ENCODE measurements around the gene NCOA5. TPM values are rescaled to one million over a fixed set of nuclear protein-coding genes. Genes with fewer than 3 reads are reported as not detected.
A peak's percentile ranks its signal among the peaks of the same experiment; 100 is the strongest.

NCOA5 gene
- 7.0 and 9.1 TPM in 2 replicates for total RNA-seq

DNA sequence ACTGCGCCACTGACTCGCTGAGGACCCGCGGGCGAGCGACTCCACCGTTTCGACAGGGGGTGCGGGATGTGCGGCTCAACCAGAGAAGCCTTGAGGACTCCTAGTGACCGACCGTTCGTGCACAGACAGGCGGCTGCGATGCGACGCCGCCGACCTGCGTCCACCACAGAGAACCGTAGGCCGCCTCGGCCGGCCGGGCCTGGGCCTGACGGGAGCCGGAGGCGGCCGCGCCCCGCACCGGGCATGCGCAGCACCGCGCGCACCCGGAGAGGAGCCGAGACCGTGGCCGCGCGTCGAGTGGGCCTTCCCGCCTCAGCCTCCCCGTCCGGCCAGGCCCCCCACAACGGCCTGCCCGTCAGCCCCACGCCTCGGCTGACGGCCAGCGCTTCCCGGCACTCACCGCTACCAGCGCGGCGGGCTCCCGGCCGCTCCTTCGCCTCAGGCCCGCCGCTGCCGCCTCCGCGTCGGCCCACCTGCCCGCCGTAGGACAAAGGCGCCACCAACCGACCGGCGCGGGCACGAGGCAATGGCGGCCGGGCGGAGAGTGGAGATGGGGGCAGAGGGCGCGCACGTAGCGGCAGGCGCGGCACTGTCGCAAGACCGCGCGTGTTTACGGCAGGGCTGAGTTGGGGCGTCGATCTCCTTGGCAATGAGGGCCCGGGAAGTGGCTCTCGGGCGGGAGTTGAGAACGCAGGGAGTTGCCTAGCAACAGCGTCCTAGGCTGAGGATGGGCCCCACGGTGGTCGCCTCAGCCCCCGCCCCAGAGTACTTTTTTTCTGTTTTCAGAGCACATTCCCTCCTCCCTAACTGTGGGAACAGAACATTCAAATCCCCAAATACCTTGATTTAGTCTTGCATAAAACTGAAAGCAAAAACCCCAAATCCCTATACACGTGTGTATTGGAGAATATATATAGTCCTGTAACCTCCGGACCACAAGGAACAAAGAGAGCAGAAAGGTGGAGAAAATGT, at the start of gene NCOA5:
Gene NCOA5 (minus strand): TSS at position 546 of the 972 bp plus-strand sequence. CDS start 10,538 bp downstream, outside the sequence.
- peak; percentile 97 for DNase-seq (ENCODE audit: low read depth in 2 of 2)

DNA sequence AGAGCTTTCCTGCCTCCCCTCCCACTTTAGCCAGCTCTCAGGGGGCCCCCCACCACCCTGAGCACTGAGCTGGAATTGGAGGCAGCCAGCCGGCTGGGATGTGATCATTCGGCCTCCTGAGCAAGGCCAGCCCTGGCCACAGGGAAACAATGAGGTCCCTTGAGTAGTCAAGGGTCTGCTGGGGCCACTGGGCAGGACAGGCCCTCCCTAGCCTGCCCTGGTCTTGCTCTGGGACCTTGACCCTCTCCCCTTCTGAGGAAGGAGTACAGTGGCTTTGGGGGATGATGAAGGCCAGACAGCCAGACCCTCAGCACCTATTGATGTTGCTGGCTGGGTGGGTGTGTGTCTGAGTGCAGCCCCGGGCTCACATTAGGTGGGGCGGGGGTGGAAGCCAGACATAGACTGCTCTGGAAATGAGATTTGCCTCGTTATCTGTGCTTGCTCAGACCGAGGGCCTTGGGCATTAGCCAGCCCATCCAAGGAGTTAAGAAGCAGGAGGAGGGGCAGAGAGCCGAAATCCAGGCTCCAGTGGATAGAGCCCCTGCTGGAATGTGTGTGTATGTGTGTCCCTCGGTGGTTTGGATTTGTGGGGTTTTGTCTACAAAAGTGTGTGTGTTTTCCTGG, 49.6 kb upstream of the NCOA5 start:
- DNase-seq (ENCODE audit: low read depth in 2 of 2), result no peak

DNA sequence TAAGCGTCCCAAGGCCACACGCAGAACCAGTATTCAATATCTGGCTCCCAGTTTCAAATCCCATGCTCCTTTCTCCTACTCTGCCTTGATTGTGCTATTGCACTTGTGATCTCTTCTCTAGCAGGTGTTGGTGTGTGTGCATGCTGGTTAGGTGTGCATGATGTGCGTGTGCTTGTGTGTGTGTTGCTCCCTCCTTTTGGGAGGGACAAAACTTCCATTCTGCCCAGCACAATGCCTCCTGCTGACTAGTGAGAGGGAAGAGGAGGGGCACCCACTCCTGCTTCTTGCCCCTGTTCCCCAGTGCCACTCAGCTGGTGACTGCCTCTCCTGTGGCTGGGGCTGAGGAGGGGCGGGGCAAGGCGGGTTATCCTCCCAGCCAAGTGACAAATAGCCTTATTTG, 48.1 kb upstream of the NCOA5 start:
- no peak for DNase-seq (ENCODE audit: low read depth in 2 of 2)

DNA sequence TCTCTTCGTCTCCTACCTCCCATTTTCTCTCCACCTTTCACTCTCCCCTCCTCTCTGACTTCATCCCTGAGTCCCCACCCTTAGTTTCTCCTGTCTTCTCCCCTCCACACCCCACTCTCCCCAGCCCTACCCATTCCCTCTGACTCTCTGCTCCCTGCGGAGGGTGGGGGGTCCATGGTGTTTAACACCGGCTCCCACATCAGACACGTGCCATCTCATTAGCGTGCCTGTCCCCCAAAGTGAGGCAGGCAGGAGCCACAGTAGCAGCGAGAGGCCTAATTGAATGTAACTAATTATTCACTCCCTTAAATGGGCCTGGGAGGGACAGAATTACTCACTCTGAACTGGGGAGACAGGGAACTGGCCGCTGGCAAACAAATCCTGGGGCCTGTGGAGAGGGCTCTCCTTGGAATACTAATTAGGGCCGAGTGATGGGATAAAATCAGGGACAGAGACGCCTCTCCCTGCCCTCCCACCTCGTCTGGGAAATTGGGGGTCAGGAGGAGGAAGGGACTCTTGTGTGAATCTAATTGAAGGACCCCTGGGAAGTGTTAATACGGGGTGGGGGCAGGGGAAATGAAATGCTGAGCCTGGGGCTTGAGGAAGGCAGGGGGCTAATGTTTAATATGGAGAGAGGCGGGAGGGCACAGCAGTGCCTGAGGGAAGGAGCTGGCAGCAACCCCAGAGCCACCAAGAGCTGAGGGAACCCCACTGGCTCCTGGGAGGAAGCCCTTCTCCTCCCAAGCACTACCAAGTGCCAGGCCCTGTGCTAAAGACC, 46.3 kb upstream of the NCOA5 start:
- DNase-seq (ENCODE audit: low read depth in 2 of 2), result no peak

DNA sequence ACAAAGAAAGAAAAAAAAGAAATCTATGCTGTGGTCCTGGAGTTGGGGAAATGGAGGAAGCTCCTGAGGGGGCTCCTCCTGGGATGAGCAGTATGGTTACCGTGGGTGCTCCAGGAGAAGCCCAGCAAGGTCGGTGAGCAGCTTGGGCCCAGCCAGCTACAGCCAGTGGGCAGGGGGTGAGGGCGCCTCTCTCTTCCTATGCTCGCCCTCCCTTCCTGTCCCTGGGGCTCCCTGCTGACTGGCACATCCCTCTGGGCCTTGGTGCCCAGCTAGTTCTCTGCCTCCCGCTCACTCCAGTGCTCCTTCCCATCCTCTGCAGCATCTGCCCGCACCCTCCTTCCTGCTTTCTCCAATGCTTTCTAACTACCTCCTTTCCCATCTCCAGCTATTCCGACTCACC, 45.0 kb upstream of the NCOA5 start:
- DNase-seq (ENCODE audit: low read depth in 2 of 2), result no peak

DNA sequence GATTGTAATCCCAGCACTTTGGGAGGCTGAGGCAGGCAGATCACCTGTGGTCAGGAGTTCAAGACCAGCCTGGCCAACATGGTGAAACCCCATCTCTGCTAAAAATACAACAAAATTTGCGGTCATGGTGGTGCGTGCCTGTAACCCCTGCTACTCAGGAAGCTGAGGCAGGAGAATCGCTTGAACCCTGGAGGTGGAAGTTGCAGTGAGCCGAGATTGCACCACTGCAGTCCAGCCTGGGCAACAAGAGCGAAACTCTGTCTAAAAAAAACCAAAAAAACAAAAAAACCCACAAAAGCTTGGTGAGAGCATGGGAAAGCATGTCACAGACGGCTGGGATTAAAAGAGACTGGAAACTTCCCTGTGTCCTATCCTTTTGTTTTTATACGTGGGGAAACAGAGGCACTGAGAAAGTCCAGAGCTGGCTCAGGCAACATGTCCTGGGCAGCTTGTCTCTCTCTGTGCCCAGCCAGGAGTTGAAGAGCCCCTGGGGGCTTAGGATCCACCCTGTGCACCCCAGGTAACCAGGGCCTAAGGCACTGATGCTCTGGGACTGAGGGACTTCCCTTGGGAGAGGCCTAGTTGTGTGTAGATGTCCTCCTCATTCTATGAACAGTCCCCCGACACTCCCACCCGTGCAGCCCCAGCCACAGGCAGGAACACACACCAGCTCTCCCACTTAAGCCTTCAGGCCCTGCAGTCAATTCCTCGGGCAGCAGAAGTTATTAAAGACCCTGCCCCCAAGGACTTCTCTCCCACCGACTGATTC, 44.3 kb upstream of the NCOA5 start:
- no peak for DNase-seq (ENCODE audit: low read depth in 2 of 2)

DNA sequence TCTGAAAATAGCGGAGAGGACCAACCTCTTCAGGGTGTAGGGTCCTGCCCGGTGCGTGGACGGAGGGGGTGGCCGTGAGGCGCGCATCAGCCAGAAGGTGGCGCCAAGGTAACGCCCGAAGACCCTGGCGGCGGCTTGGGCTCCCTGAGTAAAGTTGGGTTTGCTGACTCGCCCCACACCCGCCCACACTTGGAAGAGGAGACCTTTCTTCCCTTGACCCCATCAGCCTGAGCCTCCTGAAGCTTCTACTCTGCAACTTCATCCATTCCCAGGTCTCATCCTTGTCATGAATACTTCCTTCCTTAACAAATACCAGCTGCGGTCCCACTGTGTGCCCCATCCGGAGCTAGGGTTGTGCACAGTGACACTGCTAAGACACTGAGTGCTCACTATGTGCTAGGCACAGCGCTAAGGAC, 43.0 kb upstream of the NCOA5 start:
- DNase-seq (ENCODE audit: low read depth in 2 of 2), result peak; percentile 66 to 67

DNA sequence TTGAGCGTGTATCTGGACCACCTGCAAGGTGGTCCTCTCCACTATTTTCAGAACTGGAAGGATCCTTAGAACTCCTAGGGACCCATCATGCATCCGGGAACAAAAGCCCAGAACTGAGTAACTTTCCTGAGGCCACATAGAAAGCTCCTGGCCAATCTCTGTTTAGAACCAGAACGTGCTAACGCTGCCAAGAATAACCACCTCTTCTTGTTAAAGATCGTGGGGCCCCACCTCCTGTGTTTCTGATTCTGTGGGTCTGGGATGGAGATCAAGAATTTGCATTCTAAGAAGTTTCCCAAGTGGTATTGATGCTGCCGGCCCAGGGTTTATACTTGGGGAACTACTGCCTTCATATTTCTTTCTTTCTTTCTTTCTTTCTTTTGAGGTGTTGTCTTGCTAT, 41.6 kb upstream of the NCOA5 start:
- no peak for DNase-seq (ENCODE audit: low read depth in 2 of 2)

DNA sequence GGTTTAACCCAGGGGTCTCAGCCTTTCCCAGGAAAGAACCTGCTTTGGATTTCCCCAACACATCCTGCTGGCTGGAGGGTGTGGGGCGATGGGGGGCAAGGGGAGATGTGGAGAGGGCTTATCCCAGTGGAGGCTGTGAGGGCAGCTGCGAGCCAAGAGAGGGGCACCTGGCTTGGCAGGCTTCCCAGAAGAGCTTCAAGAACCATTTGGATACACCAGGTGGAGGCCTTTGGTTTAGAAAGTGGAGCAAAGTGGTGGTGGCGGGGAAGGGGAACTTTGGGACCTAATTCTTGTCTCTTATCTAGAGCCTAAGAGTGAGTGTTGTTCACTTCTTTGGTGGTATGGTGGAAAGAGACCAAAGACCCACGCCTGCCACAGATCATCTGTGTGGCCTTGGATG, 40.8 kb upstream of the NCOA5 start:
- no peak for DNase-seq (ENCODE audit: low read depth in 2 of 2)

DNA sequence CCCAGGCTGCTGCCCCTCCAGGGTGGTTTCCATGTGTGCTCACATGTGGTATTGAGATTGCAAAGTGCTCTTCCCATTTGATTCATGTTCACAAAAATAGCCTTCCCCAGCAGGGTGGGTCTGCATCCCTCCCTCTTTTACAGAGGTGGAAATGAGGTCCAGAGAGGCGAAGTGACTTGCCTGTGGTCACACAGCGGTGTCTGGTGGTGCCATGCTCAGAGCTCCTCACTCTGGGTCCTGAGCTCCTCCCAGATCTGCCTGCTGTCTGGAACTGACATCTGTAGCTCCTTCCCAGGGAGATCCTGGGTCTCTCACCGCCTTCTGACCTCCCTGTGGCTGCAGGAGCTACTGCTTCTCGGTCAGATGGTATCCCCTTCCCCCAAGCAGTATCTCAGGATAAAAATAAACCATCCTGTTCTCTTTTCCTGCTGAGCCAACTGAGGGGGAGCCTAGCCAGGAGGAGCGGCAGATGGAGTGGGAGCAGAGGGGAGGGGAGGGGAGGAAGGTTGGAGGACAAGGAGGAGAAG, 40.3 kb upstream of the NCOA5 start:
- no peak for DNase-seq (ENCODE audit: low read depth in 2 of 2)

DNA sequence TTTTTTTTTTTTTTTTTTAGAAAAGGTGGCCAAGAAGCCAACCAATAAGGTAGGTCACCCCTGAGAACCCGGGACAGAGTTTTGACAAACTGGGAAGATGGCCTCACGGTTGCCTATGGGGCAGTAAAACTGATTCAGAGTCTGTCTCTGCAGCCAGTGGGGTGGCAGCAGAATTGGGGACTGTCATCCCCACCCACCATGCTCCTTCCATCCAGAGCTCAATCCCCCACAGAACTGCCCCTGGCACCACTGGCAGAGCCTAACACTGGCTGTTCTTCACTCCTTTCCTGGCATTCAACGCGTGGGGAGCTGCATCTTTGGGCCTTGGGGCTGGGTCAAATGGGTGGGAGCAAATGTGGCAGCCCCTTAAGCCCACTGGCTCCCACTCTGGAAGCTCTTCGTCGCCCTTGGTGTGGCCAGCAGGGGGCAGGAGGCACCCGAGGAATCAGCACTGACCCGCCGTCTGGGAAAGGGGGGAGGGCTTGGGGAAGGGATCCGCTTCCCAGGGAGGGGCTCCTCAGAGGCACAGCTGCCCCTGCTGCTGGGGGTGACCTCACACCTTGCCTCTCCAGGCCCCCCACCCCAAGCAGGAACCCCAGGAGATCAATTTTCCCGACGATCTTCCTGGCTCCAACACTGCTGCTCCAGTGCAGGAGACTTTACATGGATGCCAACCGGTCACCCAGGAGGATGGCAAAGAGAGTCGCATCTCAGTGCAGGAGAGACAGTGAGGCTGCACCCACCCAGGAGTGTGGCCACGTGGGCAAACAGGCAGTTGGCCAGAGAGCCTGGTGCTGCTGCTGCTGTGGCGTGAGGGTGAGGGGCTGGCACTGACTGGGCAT, 38.8 kb upstream of the NCOA5 start:
- peak; percentile 33 to 59 for DNase-seq (ENCODE audit: low read depth in 2 of 2)

DNA sequence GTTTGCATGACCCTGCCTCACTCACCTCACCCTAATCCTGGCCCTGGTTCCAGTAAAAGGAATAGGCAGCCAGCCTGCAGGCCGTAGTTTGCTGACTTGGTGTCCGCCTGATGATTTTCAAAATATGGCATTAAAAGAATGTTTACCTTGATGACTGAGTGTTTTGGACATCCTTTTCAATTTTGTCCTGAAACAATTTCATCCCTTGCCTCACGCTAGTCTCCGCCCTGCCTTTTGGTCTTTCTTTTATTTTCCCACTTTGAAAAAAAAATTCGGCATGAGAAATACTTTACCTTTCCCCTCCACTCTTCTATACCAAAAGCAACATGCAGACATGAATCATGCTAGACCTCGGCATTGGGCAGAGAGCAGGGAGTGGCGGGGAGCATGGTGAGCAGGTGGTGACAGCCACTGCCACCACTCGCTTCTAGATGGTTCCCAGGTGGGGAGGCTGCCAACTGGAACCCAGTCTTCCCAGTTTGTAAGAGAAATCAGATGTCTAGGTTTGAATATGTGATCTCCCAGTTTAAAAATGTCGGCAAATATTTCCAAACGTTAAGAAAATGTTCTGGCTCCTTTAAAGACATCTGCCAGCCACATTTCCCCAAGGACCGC, 37.7 kb upstream of the NCOA5 start:
- no peak for DNase-seq (ENCODE audit: low read depth in 2 of 2)

DNA sequence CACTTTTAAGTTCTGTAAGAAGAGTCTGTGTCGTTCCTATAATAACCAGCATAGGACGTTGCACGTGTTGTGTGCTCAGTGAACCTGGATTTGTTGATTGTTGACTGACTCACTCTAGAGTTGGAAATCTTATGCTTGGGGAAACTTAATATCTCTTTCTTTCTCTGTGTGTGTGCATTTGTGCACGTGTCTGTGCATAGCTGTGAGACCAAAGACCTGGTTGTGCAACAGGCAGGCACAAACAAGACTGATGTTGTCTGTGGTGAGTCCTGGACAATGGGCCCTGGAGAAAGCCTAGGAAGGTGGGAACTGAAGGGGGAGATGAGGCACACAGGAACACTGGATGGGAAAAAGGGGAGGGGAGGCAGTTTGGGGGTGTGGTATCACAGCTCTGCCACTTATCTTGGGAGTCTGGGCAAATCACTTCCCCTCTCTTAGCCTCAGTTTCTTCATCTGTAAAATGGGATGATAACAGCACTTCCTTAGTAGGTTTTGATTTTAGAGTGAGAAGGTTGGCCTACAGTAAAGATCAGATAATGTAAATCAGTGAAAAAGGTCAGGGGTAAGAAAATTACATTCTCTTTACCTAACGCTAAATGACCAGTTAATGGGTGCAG, 36.8 kb upstream of the NCOA5 start:
- DNase-seq (ENCODE audit: low read depth in 2 of 2), result no peak

DNA sequence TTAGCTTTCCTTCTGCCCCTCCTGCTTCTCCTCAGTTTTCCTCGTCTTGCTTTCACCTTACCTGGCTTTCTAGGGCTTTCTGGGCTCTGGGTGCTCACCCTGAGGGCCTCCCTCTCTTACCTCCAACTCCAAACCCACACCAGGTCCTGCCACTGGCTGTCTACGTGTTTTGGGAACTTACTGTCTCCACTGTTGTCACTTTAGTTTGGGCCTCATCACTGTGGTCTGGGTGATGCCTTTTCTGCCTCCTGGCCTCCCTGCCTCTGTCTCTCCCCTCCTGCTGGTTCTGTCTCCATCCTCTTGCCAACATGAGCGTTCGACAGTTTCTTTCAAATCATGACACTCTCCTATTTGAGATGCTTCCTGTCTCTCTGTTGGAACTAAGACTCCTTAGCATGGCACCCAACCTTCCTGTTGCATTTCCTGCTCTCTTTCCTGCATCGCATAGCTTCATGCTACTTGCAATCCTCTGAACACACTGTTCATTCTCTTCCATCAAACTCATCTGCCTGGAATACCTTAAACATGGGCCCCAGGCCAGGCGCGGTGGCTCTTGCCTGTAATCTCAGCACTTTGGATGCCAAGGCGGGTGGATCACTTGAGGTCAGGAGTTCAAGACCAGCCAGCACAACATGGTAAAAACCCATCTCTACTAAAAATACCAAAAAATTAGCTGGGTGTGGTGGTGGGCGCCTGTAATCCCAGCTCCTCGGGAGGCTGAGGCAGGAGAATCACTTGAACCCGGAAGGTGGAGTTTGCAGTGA, 33.9 kb upstream of the NCOA5 start:
- DNase-seq (ENCODE audit: low read depth in 2 of 2), result no peak

DNA sequence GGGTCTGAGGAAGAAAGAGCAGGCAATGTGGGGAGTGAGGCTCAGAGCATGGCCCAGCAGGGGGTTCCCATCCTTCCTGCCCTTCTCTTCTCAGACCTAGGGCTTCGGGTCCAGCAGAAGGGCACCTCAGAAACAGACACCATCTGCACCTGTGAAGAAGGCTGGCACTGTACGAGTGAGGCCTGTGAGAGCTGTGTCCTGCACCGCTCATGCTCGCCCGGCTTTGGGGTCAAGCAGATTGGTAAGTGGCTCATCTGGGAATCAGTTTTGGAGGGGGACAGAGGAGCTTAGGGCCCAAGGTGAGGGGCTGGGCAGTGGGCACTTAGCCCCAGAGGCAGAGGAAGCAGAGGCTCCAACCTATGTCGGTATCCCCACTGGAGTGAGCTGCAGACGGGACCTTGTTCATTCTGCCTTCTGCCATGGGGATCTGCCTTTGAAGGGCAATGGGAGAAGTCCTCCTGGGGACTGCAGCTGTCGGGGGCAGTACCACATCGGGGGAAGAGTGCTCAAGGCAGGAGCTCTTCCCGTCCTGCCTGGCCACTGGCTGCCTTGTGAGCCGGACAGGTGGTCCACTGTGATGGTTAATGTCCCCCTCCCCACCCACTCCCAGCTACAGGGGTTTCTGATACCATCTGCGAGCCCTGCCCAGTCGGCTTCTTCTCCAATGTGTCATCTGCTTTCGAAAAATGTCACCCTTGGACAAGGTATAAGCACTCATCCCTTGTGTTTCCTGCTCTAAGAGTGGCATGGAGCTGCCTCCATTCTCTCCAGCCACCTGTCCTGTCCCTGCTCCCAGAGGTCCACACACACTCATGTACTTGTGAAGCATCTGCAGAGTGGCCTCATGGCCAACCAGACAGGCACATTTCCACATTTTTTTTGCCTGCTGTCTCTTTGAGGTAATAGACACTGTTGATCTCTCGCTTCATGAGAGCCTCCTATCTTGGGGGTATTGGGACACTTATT, 33.0 kb upstream of the NCOA5 start:
- no peak for DNase-seq (ENCODE audit: low read depth in 2 of 2)

DNA sequence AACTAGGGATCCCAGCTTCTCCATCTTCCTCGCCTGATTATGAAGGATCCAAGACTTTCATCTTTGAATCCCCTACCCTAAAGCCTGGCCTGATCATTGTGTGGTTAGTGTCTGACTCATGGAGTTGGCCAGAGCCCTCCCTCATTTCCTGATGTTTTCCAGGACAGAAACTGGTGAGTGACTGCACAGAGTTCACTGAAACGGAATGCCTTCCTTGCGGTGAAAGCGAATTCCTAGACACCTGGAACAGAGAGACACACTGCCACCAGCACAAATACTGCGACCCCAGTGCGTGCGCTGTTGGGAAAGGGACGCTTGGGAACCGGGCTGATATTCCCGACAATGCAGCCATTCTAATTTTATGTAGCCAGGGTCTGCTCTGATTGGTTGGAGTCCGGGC, 32.3 kb upstream of the NCOA5 start:
- DNase-seq (ENCODE audit: low read depth in 2 of 2), result peak; percentile 78 to 86
